Measurements from ENCODE around the gene OCA2. TPM values are rescaled to one million over a fixed set of nuclear protein-coding genes. Genes with fewer than 3 reads are reported as not detected.
A peak's percentile ranks its signal among the peaks of the same experiment; 100 is the strongest.

The OCA2 gene
- total and polyA plus RNA-seq, 12 donors = 0.13 to 0.44 (median 0.23) TPM; not detected in 7

DNA sequence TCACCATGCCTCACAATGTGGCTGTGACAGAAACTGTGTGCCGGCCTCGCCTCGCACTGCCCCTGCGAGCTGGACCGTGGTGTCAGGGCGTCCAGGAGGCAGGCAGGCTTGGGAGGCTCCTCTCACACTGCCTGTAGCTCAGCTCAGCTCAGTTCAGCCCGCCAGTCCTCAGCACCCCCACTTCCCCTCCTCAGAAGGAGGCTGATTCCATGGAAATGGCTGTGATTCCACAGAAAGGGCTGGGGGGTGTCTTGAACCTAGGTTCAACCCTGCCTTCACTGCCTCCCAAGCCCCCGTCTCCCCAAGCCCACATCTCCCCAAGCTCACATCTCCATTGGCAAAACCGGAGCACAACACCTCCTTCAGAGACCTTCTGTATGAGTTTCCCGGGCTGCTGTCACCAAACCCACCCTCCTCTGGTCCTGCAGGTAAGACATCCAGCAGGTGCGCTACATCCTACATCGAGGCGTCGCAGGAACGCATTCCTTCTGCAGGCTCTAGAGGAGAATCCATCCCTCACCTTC, 94.0 kb downstream of the OCA2 start:
- TF ChIP-seq, protein P1, sequence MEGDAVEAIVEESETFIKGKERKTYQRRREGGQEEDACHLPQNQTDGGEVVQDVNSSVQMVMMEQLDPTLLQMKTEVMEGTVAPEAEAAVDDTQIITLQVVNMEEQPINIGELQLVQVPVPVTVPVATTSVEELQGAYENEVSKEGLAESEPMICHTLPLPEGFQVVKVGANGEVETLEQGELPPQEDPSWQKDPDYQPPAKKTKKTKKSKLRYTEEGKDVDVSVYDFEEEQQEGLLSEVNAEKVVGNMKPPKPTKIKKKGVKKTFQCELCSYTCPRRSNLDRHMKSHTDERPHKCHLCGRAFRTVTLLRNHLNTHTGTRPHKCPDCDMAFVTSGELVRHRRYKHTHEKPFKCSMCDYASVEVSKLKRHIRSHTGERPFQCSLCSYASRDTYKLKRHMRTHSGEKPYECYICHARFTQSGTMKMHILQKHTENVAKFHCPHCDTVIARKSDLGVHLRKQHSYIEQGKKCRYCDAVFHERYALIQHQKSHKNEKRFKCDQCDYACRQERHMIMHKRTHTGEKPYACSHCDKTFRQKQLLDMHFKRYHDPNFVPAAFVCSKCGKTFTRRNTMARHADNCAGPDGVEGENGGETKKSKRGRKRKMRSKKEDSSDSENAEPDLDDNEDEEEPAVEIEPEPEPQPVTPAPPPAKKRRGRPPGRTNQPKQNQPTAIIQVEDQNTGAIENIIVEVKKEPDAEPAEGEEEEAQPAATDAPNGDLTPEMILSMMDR (IDR thresholded peaks at IDR 0.05) = no peak
- no peak for TF ChIP-seq POLR2A (IDR thresholded peaks at IDR 0.05)
- H3K4me3 ChIP-seq = no peak overlapping the region
- H3K27me3 ChIP-seq = no peaks in the 10 kb centered on the region
- DNase-seq = peak in 1 of 7 donors; percentile 15
- intact Hi-C loops (cut with DNase I) = no loop called here
- H3K9me3 ChIP-seq (replicated peaks in 1 of 3) = no peaks in the 10 kb centered on the region
- no peak overlapping the region for H3K27ac ChIP-seq
- no peaks in the 10 kb centered on the region for H3K4me1 ChIP-seq (replicated peaks in 1 of 2)
- WGBS, 4 donors = 75 to 89% (median 88%) methylated on average over 9 to 15 of the region's 15 CpGs
- H3K36me3 ChIP-seq (replicated peaks in 1 of 2) = no peaks in the 10 kb centered on the region

DNA sequence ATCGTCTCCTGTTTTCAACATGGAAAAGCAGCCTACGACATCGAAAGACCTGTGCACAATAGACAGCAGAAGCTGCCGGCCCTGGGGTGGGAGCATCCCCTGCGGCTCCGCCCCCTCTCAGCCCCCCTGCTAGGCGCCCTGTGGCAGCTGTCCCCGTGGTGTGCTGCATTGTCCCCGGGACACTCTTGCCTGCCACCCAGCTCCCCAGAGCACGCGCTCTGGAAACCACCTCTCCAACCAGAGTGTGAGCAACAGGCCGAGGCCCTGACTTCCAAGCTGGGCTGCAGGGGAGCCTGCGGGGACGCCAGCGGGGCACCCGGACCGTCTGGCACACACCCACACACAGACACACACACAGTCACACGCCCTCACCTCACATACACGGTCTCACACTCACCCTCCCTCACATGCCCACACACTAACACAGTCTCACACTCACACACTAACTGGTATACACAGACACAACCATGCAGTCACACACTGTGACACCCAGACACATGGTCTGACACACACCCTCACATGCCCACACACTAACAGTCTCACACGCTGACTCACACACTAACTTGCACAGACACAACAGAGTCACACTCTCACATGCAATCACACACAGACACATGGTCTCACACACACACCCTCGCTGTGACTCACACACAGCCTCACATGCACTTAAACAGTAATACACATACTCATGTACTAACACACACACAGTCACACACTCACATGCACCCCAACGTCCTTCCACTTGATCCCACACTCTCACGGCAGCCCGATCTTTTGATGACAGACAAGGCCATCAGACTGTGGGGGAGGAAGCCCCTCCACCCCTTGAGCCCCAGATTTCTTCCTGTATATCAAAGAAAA, 94.7 kb downstream of the OCA2 start:
- peak in 1 of 7 donors; percentile 36 for DNase-seq
- no peaks in the 10 kb centered on the region for H3K36me3 ChIP-seq (replicated peaks in 1 of 2)
- H3K27me3 ChIP-seq = no peaks in the 10 kb centered on the region
- H3K4me3 ChIP-seq = no peak overlapping the region
- H3K9me3 ChIP-seq (replicated peaks in 1 of 3) = no peaks in the 10 kb centered on the region
- H3K27ac ChIP-seq = no peak overlapping the region
- intact Hi-C loops (cut with DNase I) = no loop called here
- WGBS, 4 donors = 77 to 83% (median 79%) methylated on average over 24 of the region's 24 CpGs
- TF ChIP-seq, protein P1 (IDR thresholded peaks at IDR 0.05) = no peak
- TF ChIP-seq POLR2A (IDR thresholded peaks at IDR 0.05) = no peak
- no peaks in the 10 kb centered on the region for H3K4me1 ChIP-seq (replicated peaks in 1 of 2)

DNA sequence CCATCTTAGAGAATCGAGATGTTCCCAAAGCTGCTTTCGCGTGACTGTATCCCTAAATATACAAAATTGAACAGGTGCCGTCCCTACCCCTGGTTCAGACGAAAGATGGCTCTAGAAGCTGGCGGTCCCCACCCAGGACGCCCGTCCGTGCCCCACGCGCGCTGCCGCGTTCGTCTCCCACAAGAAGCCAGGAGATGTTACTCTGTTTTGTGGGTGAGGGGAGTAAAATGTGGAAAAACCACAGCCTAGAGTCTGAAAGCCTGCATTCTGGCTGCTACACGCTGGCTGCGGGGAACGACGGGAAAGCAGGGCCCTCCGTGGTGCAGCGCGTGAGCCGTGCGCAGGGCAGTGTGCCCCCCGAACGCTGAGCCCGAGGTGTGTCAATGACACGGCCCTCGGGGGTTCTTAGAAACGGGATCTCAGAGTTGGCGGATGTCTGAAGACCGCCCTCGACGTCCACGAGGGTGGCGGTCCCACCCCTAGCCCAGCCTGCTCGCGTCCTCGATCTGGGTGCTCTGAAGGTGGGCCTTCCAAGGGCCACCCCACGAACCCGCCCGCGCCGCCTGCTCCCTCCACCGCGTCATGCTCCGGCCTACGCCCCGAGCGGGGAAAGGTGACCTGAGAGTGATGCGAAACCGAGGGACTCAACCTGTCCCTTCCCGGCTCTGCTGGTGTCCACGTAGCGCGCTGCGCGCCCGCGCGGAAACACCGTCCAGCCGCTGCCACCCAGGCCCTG, 95.6 kb downstream of the OCA2 start:
- Histone ChIP-seq H3K4me3 (no peak overlapping the region), H3K4me1 (replicated peaks in 1 of 2) (no peaks in the 10 kb centered on the region), H3K27ac (no peak overlapping the region), H3K36me3 (replicated peaks in 1 of 2) (no peaks in the 10 kb centered on the region), H3K27me3 (no peaks in the 10 kb centered on the region), H3K9me3 (replicated peaks in 1 of 3) (no peaks in the 10 kb centered on the region)
- intact Hi-C loops (cut with DNase I) = no loop called here
- DNase-seq = peak in 1 of 7 donors; percentile 31
- TF ChIP-seq POLR2A (IDR thresholded peaks at IDR 0.05) = no peak
- TF ChIP-seq, protein P1 (IDR thresholded peaks at IDR 0.05) = no peak
- WGBS, 4 donors = 93 to 96% (median 94%) methylated on average over 53 to 63 of the region's 63 CpGs

DNA sequence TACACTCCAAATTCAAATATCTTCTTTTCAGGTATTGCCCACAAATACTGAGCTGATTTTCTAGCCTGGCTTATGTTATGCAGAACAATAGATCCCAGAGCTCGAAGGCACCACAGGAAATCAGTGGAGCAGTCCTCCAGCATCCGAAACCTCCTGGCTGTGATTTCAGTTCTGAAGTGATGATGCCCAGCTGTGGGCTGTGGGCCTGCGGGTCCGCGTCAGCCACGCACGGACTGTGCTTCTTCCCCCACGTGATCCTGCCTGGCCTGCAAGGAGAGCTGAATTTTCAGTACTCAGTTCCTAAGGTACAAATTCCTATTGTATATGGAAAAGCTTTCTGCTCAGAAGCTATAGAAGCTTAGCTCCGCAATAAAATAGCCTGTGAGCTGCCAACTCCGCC, 96.2 kb downstream of the OCA2 start:
- peak in 1 of 7 donors; percentile 17 for DNase-seq

More for the DNA sequence above, 96.2 kb downstream of the OCA2 start:
- H3K9me3 ChIP-seq (replicated peaks in 1 of 3) = no peaks in the 10 kb centered on the region
- no peak overlapping the region for H3K27ac ChIP-seq
- intact Hi-C loops (cut with DNase I) = no loop called here
- H3K4me1 ChIP-seq (replicated peaks in 1 of 2) = no peaks in the 10 kb centered on the region
- no peaks in the 10 kb centered on the region for H3K36me3 ChIP-seq (replicated peaks in 1 of 2)
- H3K4me3 ChIP-seq = no peak overlapping the region
- TF ChIP-seq, protein P1 (IDR thresholded peaks at IDR 0.05) = no peak
- no peak for TF ChIP-seq POLR2A (IDR thresholded peaks at IDR 0.05)
- no peaks in the 10 kb centered on the region for H3K27me3 ChIP-seq
- 81 to 92% (median 90%) methylated on average over 9 to 10 of the region's 10 CpGs for WGBS, 4 donors
